GM21717 (cell line): ENCODE measurements around the gene KAZN.

Source experiments
- ATAC-seq: cut with Tn5 transposase; IDR thresholded peaks from one replicate; pipeline ENCODE4 v1.9.1; 2021; ENCODE audit warnings: mild to moderate bottlenecking, moderate library complexity; ENCODE audit not compliant: unreplicated experiment

The KAZN gene

GRCh38 chr1:14706631-14707030 lies 108.1 kb downstream of the KAZN start:
- ATAC-seq: no peak

- ATAC-seq: no peak
Observed at GRCh38 chr1:14707531-14708445, 109.3 kb downstream of the KAZN start.

- ATAC-seq: no peak
Observed at GRCh38 chr1:14710331-14710730, 111.8 kb downstream of the KAZN start.

GRCh38 chr1:14712136-14712535 lies 113.7 kb downstream of the KAZN start:
- no peak for ATAC-seq

DNA sequence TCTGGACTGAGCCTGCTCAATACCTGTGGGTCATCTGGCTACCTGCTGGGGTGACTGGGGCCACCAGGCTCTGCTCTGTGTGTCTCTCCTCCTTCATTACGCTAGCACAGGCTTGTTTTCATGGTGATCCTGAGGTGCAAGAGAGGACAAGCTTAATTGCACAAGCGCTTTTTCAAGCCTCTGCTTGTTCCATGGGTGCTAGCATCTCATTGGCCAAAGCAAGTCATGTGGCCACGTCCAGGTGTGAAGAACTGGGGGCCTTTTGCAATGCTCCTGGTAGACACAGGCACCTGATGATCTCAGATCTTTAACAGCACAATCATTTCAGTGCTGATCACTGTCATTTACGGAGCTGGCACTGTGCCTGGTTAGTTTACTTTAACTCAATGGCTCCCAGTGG lies 114.6 kb downstream of the KAZN start:
- no peak for ATAC-seq

GRCh38 chr1:14715266-14715665 lies 116.8 kb downstream of the KAZN start:
- ATAC-seq: no peak

DNA sequence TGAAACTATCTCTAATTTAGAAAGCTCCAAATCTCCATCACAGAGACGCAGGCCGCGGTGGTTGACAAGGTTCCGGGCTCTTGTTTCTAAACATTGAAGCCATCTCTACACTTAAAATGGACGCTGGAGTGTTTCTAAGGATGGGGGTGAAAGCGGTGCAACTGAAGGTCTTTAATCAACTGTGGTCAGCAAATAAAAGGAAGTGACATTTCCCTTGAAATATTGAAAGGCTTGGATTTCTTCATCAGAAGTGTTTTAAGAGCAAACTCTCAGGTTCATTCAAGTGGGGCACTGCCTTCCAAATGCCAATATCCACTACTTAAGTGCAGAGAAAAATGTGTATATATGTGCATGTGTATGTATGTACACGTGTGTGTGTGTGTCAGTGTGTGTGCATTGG lies 117.3 kb downstream of the KAZN start:
- ATAC-seq: no peak

- ATAC-seq: no peak
Observed at GRCh38 chr1:14716474-14716873, 118.0 kb downstream of the KAZN start.

DNA sequence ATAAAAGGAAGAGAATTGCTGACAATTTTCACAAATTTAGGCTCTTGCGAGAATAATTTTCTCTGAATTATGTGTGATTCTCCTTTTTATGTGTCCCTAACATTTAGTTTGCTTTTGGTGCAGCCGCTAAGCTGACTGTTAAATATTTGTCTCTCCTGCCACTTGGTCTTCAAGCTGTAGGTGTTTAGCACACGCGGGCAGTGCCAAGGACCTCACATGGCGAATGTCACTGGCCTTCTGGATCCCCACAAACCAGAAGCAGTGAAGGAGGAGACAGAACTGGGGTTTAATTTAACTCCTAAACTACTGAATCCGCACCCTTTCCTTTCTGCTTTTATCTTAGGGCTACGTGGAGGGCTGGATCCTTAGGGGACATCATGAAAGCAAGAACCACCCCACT lies 120.0 kb downstream of the KAZN start:
- ATAC-seq: no peak

DNA sequence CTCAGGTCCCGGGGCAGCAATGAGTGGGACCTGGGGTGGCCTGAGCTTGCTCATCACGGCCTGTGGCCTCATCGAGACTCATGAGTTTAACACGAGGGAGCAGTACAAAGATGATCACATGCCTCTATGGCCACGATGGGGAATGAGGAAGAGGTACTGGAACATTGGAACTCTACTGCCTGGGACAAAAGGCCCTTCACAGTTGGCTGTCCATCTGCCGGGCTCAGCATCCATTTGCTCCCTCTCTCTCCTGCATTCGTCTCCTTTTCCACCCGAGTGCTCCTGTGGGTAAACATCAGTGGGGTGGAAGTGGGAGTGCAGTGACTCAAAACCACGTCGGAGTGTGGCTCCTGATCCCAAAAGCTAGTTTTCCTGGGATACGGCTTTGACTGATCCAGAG lies 124.9 kb downstream of the KAZN start:
- no peak for ATAC-seq

GRCh38 chr1:14724246-14724645 lies 125.8 kb downstream of the KAZN start:
- no peak for ATAC-seq

DNA sequence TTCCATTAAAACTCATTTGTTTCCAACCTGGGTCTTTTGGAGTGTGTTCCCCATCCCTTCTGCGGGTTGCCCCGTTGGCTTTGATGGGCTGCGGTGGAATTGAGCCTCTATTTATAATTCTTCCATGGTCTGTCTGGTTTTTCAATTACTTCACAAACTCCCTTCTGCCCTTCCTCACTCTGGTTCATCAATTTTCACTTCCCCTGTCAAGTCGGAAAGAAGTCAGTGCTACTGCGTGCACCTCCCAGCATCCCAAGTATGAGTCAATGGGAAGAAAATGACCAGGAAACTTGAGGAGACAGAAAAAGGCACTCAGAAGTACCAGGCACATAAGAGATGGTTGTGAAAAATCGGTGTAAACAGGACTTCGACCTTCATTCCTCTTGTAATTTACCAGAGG lies 126.2 kb downstream of the KAZN start:
- ATAC-seq: no peak

DNA sequence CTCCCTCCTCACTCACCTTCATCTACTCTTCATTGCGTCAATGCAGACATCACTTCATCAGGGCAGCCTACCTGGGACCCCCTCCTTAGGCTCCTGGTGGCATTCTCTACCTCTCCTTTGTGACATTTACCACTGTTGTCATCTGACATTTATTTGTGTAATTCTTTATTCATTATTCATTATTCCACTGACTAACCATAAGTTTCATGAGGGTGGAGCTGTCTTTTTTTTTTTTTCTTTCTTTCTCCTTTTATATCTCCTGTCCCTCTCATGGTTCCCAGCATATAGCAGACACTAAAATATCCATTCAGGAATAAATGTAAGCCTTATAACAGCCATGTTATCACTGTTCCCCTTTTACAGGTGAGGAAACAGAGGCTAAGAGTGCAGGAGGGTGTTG lies 126.8 kb downstream of the KAZN start:
- no peak for ATAC-seq

DNA sequence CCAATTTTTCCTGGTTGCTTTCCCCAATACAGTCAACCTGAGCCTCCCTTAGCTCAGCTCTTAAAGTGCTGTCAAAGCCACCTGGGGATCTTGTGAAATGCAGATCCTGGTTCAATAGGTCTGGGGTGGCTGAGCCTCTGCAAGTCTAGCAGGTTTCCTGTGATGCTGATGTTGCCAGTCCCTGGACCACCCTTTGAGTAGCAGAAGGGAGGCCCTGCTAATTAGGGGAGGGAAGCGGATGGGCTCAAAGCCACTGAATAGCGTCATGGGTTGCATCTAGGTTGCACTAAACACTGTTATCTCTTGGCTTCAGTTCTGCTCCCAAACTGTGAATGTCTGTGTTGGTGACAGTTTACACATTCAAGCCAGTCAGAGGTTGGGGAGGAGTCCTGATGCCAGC lies 127.2 kb downstream of the KAZN start:
- ATAC-seq: no peak

GRCh38 chr1:14726606-14727005 lies 128.1 kb downstream of the KAZN start:
- no peak for ATAC-seq

DNA sequence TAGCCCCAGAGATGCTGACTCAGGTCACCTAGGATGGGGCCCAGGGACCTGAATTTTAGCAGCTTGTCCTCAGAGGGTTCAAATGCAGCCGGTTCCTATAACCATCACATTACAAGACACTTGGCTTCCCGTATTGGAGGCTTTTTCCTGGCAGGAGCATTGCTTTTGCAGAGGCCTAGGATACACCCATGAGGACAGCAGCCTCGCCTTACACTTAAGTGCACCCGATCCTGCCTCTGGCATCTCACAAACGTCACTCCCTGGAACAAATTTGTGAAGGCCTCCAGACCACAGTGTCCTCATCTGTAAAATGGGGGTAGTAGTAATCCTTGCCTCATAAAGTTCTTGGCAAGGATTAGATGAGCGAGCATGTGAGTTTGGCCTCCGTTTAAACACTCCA lies 130.0 kb downstream of the KAZN start:
- no peak for ATAC-seq

DNA sequence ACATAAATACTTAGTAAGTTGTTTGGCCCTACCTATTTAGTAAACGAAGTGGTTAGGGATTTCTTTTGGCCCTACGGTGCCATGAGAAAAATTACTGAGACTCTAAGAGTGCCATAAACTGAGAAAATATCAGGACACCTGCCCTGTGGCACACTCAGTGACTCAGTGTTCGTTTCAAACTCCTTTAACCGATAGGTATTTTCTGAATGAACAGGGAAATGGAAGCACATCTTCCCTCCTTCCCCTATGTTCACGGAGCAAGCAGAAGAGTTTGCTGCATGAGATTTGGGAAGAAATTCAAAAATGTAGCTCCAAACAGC lies 134.2 kb downstream of the KAZN start:
- ATAC-seq: peak; percentile 11

- peak; percentile 58 for ATAC-seq
Observed at GRCh38 chr1:14733048-14733778, 134.7 kb downstream of the KAZN start.

GRCh38 chr1:14733779-14734140 lies 135.3 kb downstream of the KAZN start:
- ATAC-seq: no peak

GRCh38 chr1:14735841-14736240 lies 137.4 kb downstream of the KAZN start:
- ATAC-seq: no peak

- ATAC-seq: no peak
Observed at GRCh38 chr1:14737561-14738094, 139.1 kb downstream of the KAZN start.

DNA sequence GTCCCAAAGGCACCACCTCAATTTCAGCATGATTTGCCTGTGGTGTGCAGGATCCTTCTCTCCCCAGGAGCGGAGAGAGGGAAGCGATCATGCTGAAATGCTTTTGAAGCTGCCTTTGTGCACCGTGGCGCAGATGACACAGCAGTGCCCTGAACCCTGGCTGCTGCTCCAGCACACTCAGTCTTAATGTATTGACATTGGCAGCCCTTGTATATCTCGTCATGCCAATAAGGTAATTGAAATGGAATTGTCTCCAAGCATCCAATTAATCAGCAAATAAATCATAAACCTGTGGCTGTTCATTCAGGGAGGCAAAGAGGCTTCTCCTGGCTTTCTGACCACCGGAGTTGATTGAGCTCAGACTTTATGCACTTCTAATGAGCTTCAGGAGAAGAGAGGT lies 139.8 kb downstream of the KAZN start:
- no peak for ATAC-seq
